Effector CD4-positive, alpha-beta T cell (primary cell): ENCODE data around the gene NRXN2.

Experiments
- DNase-seq: peaks from one replicate; pipeline ENCODE4 v3.0.0-alpha.2; 2020

NRXN2 gene

GRCh38 chr11:64583296-64584262, 139.4 kb downstream of the NRXN2 start:
- DNase-seq, result no peak

DNA sequence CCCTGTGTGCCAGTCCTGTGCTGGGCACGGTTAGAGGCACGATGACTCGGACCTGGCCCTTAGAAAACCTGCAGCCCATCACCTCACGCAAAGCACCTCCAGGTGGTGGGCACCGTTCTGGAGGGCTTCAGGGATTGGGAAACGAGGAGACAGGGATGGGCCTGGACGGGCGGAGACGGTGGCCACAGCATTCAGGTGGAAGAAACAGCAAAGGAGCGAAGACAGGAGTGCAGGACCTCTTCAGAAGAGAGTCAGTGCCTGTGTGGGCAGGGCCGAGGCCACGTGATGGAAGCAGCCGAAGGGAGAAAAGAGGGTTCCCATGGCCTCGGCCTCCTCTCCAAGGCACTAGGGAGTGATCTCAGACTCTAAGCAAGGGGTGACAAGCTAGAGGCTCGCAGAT, 140.1 kb downstream of the NRXN2 start:
- no peak for DNase-seq

- DNase-seq, result no peak
Observed at GRCh38 chr11:64581057-64581523, 141.9 kb downstream of the NRXN2 start.

GRCh38 chr11:64580412-64580811, 142.6 kb downstream of the NRXN2 start:
- no peak for DNase-seq

GRCh38 chr11:64577202-64577601, 145.8 kb downstream of the NRXN2 start:
- DNase-seq, result no peak

DNA sequence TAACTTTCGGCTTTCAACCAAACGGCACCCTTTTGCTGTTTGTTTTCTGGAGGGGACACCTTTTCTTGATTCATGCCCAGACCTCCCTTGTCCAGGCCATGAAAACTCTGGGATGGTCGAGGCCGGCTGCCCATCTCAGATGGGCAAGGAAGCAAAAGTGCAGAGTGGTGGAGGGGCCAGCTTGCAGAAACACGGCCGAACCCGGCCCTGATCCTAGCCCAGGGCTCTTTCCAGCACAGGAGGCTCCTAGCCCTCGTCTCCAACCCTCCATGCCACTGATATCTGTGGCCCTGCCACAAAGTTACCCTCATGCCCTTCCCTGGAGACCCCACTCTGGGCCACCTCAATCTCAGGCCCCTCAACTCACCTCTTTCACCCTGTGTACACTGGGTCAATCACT, 150.9 kb downstream of the NRXN2 start:
- no peak for DNase-seq

- no peak for DNase-seq
Observed at GRCh38 chr11:64571410-64572091, 151.4 kb downstream of the NRXN2 start.

GRCh38 chr11:64571050-64571409, 152.0 kb downstream of the NRXN2 start:
- DNase-seq, result no peak

GRCh38 chr11:64570341-64570740, 152.7 kb downstream of the NRXN2 start:
- DNase-seq, result no peak

DNA sequence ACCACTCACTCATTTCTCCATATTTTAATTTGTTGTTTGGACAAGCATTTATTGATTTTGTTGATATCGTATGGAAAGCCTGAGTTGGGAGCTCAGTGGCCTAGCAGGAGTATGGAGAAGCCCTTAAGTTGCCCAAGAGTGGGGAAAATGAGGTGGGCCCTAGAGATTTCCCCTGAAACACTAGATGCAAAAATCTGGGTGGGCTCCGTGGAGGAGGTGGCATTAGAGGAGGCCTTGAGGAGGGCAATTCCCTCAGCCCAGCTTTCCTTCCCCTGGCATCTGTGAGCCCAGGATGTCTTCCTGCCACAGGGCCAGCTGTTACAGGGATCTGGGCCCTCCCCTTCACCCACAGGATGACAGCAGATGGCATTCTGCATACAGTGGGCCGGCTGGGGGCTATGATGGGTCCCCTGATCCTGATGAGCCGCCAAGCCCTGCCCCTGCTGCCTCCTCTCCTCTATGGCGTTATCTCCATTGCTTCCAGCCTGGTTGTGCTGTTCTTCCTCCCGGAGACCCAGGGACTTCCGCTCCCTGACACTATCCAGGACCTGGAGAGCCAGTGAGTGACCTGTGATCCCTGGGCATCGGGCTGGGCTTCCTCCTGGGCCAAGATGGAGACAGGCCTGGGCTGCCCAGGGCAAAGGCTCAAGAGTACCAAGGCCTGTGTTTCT, 153.6 kb downstream of the NRXN2 start:
- no peak for DNase-seq

DNA sequence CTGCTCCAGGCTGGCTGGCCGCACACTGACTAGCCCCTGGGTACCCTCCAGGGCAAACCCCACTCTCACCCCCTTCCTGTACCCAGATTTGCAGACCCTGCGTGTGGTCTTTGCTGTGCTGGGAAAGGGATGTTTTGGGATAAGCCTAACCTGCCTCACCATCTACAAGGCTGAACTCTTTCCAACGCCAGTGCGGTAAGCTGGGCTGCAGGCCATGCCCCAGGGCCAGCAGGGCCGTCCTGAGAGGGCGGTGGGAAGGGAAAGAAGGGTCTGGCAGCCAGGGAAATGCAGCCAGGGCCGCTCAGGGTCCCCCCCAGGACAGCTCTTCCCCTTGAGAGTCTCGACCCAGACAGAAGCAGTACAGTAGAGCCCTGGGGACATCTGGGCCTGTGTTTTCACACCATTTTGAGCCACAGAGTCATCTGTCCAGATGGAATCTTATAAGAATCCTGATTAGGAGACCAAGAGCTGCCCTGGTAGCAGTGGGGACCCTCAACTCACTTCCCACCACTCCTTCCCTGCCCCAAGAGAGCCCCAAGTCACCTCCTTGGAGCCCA, 154.3 kb downstream of the NRXN2 start:
- no peak for DNase-seq

- DNase-seq, result no peak
Observed at GRCh38 chr11:64568041-64568571, 154.9 kb downstream of the NRXN2 start.

DNA sequence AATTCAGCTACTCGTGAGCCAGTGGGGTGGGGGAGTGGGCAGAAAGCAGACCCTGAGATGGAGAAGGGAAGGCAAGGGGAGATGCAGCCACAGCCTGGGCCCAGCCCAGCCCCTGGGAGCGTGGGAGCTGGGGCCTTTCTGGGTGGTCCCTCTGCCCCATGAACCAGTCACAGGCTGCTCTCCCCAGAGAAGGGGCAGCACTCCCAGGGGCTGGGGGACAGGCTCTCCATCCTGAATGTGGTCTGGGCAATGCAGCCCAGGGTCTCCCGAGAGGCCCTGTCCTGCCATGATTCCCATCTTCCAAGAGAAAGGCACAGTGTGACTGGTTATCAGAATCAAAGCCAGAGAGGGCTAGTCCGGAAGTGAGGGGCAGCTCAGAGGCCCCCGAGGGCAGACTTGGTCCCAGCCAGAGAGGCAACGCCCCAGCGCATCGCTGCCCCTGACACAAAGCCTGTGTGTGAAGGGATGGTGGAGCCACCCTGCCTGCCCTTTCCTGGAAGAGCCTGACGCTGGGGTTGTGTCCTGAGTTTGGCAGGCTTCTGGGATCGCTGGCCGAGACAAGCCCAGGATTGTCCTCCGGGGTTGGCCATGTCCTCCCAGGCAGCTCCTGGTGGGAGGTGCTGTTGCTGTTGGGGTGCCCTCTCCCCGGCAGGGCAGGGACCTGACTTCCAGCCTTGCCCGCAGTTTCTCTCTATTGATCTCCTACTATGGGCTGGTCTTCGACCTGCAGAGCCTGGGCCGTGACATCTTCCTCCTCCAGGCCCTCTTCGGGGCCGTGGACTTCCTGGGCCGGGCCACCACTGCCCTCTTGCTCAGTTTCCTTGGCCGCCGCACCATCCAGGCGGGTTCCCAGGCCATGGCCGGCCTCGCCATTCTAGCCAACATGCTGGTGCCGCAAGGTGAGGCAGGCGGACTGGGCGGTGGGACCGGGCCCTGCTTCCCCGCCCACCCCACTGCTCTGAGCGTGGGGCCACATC, 155.8 kb downstream of the NRXN2 start:
- no peak for DNase-seq

DNA sequence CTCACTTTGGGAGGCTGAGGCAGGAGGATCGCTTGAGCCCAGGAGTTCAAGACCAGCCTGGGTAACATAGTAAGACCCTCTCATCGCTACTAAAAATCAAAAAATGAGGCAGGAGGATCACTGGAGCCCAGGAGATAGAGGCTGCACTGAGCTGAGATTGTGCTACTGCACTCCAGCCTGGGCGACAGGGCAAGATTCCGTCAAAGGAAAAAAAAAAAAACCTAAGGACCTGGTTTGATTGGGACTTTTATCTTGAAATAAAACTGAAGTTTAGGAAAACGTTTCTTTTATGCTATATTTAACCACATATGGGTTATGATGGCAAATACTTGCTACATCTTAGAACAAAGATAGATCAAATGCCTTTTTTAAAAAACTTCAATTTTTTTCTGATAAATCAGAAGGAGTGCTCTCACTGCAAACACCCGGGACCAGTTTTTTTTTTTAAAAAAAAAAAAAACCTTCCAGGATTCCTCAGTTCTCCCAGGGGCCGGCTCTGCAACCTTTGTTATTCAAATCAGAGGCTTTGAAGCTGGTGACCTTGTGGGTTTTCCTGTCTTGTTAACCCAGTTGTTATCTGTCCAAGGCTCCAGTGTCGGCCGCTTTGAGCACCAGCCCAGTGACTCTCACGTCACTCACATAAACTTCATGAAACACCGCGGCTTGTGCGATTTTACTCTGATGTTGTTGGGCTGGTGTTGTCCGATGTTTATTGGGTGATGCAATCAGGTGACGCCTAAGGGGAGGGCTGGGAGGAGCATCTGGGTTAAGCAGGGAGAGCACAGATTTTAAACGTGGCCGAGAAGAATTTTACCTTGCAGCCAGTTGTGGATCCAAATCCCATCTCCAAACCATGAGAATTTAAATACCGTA, 156.7 kb downstream of the NRXN2 start:
- DNase-seq, result no peak

DNA sequence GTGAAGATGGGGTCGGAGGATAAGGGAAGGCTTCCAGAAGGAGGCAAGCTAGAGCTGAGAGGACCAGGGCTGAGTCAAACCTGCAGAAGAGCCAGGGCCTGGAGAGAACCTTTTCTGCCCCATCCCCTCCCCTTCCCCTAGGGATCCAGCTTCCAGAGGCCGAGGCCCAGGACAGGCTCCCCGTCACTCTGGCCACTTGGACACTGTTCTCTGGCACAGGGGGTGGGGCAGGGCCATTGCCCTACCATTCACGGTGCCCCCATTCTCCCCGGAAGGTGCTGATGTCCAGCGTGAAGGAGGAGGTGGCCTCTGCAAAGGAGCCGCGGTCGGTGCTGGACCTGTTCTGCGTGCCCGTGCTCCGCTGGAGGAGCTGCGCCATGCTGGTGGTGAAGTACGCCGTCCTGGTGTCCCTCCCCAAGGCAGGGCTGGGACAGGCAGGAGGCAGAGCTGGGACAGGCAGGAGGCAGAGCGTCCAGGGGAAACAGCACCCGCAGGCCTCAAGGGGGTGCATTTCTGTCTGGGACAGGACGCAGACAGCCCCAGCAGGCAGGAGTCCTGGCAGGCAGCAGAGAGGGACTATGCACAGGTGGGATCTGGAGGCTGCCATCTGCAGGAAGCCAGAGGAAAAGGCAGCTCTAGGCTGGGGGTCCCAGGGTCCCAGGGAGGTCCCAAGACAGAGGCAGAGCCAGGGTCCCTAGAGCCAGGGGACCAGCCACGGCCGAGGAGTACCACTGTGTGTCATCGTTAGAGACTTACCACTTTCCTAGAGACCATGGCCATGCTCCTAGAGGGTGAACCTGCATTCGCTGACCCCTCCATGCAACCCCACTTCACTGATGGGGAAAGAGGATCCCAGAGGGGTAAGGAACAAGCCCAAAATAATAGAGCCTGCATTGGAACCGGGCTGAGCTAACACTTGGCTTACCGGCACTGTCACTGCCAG, 157.8 kb downstream of the NRXN2 start:
- no peak for DNase-seq

DNA sequence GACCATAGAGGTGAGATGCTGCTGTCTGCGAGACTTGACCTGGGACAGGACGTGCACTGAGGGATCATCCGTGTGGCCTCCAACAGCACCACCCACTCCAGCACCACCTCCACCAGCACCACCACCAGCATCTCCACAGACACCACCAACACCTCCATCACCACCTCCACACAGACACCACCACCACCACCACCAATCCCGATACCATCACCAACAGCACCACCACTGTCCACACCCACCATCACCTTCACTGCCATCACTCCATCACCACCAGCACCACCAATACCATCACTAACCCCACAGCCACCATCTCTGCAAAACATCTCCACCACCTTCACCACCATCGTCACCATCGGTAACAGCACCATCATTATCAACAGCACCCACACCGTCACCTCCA, 158.6 kb downstream of the NRXN2 start:
- DNase-seq, result no peak

DNA sequence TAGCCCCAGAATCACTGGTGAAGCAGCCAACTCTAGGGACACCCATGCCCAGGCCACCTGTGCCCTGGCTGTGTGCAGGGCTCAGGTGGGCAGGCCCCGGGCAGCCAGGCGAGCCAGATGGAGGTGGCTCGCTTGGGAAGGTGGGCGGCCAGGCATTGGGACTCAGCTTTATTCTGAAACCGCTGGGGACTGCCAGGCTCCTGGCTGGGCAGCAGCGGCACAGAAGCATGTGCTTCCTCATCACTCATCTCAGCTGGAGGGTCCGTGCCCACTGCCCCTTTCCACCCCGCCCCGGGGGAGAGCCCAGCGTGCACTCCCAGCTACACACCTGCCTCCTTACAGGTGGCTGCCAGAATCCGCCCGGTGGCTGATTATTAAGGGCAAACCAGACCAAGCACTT, 159.0 kb downstream of the NRXN2 start:
- no peak for DNase-seq

GRCh38 chr11:64562723-64563351, 160.2 kb downstream of the NRXN2 start:
- no peak for DNase-seq
